ENCODE measurements around the gene DDX6. TPM values are rescaled to one million over a fixed set of nuclear protein-coding genes. Genes with fewer than 3 reads are reported as not detected.

The DDX6 gene
- total RNA-seq, result 100 to 1,000 TPM; 350 to 369 (median 364) TPM
- total RNA-seq (2013), result 264 TPM

GRCh38 chr11:118791111-118791960 lies at the start of gene DDX6:
TSS of gene DDX6 (minus strand) at chr11:118791164. CDS start at chr11:118786251, 4,913 bp downstream.
- Histone ChIP-seq H3K4me1 (ENCODE audit: control insufficient read depth, insufficient read depth, low read length) (peaks cover 40% of the 10 kb centered on the region), H3K27me3 (ENCODE audit: control insufficient read depth, insufficient read depth, low read length) (no peaks in the 10 kb centered on the region), H3K27ac (ENCODE audit: low read length) (peak within 1 kb of the TSS; percentile 97), H3K9me3 (ENCODE audit: control insufficient read depth, insufficient read depth, low read length) (no peaks in the 10 kb centered on the region), H3K4me3 (ENCODE audit: low read length) (peak within 1 kb of the TSS; percentile 79), H3K36me3 (ENCODE audit: control insufficient read depth, insufficient read depth, low read length) (peaks cover 4% of the 10 kb centered on the region)
- no peak for TF ChIP-seq CTCF (IDR thresholded peaks at IDR 0.05)
- no peaks in the 10 kb centered on the region for H3K36me3 Mint-ChIP-seq
- under 1% methylated on average over 81 of the region's 81 CpGs for WGBS (ENCODE audit: insufficient coverage)
- ATAC-seq (peak; percentile 63 to 83 (median 74)), DNase-seq (peak; percentile 87 to 93)
- no peaks in the 10 kb centered on the region for H3K27me3 Mint-ChIP-seq (ENCODE audit: low read depth in 2 of 2)
- H3K4me1 Mint-ChIP-seq, result peaks cover 30 to 47% of the 10 kb centered on the region in 2 donors
- intact Hi-C loops (cut with micrococcal nuclease), result loop anchor here (1.0 to 2.0 kb wide), 4 partner anchors 79 to 137 kb away; no protein-coding TSS in a partner anchor
- peak within 1 kb of the TSS; percentile 98 for H3K4me3 Mint-ChIP-seq
- no peaks in the 10 kb centered on the region for H3K9me3 Mint-ChIP-seq
- H3K27ac Mint-ChIP-seq, result peak within 1 kb of the TSS; percentile 99

GRCh38 chr11:118838905-118839553 lies 48.1 kb upstream of the DDX6 start:
- no peaks in the 10 kb centered on the region for H3K36me3 Mint-ChIP-seq
- H3K27me3 ChIP-seq (ENCODE audit: control insufficient read depth, insufficient read depth, low read length), result no peaks in the 10 kb centered on the region
- H3K4me1 Mint-ChIP-seq, result peaks cover 14 to 23% of the 10 kb centered on the region in 2 donors
- no peaks in the 10 kb centered on the region for H3K36me3 ChIP-seq (ENCODE audit: control insufficient read depth, insufficient read depth, low read length)
- intact Hi-C loops (cut with micrococcal nuclease), result no loop called here
- TF ChIP-seq CTCF (IDR thresholded peaks at IDR 0.05), result no peak
- no peaks in the 10 kb centered on the region for H3K9me3 ChIP-seq (ENCODE audit: control insufficient read depth, insufficient read depth, low read length)
- no peak overlapping the region for H3K4me3 Mint-ChIP-seq
- WGBS (ENCODE audit: insufficient coverage), result 83% methylated on average over 3 of the region's 4 CpGs
- no peaks in the 10 kb centered on the region for H3K9me3 Mint-ChIP-seq
- no peak overlapping the region for H3K4me3 ChIP-seq (ENCODE audit: low read length)
- H3K27ac ChIP-seq (ENCODE audit: low read length), result no peak overlapping the region
- peak overlapping the region in 1 of 2 donors; percentile 57 for H3K27ac Mint-ChIP-seq
- no peaks in the 10 kb centered on the region for H3K27me3 Mint-ChIP-seq (ENCODE audit: low read depth in 2 of 2)
- no peak for DNase-seq
- no peaks in the 10 kb centered on the region for H3K4me1 ChIP-seq (ENCODE audit: control insufficient read depth, insufficient read depth, low read length)
- ATAC-seq, result no peak

GRCh38 chr11:118837868-118838267 lies 46.9 kb upstream of the DDX6 start:
- no peaks in the 10 kb centered on the region for H3K36me3 Mint-ChIP-seq
- ATAC-seq, result no peak
- H3K4me1 ChIP-seq (ENCODE audit: control insufficient read depth, insufficient read depth, low read length), result no peaks in the 10 kb centered on the region
- H3K27ac ChIP-seq (ENCODE audit: low read length), result no peak overlapping the region
- no peaks in the 10 kb centered on the region for H3K27me3 ChIP-seq (ENCODE audit: control insufficient read depth, insufficient read depth, low read length)
- no peak overlapping the region for H3K27ac Mint-ChIP-seq
- peaks cover 8 to 18% of the 10 kb centered on the region in 2 donors for H3K4me1 Mint-ChIP-seq
- WGBS (ENCODE audit: insufficient coverage), result 88% methylated on average over 6 of the region's 8 CpGs
- no peaks in the 10 kb centered on the region for H3K9me3 Mint-ChIP-seq
- H3K27me3 Mint-ChIP-seq (ENCODE audit: low read depth in 2 of 2), result no peaks in the 10 kb centered on the region
- H3K36me3 ChIP-seq (ENCODE audit: control insufficient read depth, insufficient read depth, low read length), result no peaks in the 10 kb centered on the region
- no peaks in the 10 kb centered on the region for H3K9me3 ChIP-seq (ENCODE audit: control insufficient read depth, insufficient read depth, low read length)
- intact Hi-C loops (cut with micrococcal nuclease), result no loop called here
- H3K4me3 Mint-ChIP-seq, result no peak overlapping the region
- no peak overlapping the region for H3K4me3 ChIP-seq (ENCODE audit: low read length)
- TF ChIP-seq CTCF (IDR thresholded peaks at IDR 0.05), result no peak
- DNase-seq, result no peak
